ENCODE measurements around the gene RAB7A.
"Not testable (repeated sequence)": the region's sequence is repeated elsewhere in the genome, so short reads cannot be mapped to it uniquely, and the experiment has no call there.

RAB7A gene

GRCh38 chr3:128760881-128761280 lies 34.9 kb downstream of the RAB7A start:
- no peak for DNase-seq

GRCh38 chr3:128761392-128761791 lies 35.4 kb downstream of the RAB7A start:
- DNase-seq = no peak

- DNase-seq = no peak
Observed at GRCh38 chr3:128763967-128764366, 38.0 kb downstream of the RAB7A start.

GRCh38 chr3:128764863-128765262 lies 38.9 kb downstream of the RAB7A start:
- no peak for DNase-seq

- no peak for DNase-seq
Observed at GRCh38 chr3:128767094-128767750, 41.2 kb downstream of the RAB7A start.

- no peak for DNase-seq
Observed at GRCh38 chr3:128768471-128768870, 42.5 kb downstream of the RAB7A start.

GRCh38 chr3:128770387-128770786 lies 44.4 kb downstream of the RAB7A start:
- no peak for DNase-seq

- not testable (repeated sequence) for DNase-seq
Observed at GRCh38 chr3:128773189-128773588, 47.2 kb downstream of the RAB7A start.

GRCh38 chr3:128773592-128773991 lies 47.6 kb downstream of the RAB7A start:
- not testable (repeated sequence) for DNase-seq

- no peak for DNase-seq
Observed at GRCh38 chr3:128775241-128775640, 49.3 kb downstream of the RAB7A start.

- DNase-seq = no peak
Observed at GRCh38 chr3:128775906-128776542, 50.0 kb downstream of the RAB7A start.

GRCh38 chr3:128780101-128780837 lies 54.3 kb downstream of the RAB7A start:
- no peak for DNase-seq

- no peak for DNase-seq
Observed at GRCh38 chr3:128781164-128781563, 55.2 kb downstream of the RAB7A start.

GRCh38 chr3:128782282-128783146 lies 56.5 kb downstream of the RAB7A start:
- no peak for DNase-seq

GRCh38 chr3:128783774-128784173 lies 57.8 kb downstream of the RAB7A start:
- no peak for DNase-seq

GRCh38 chr3:128784232-128784631 lies 58.2 kb downstream of the RAB7A start:
- no peak for DNase-seq

GRCh38 chr3:128784843-128785242 lies 58.9 kb downstream of the RAB7A start:
- DNase-seq = no peak

- no peak for DNase-seq
Observed at GRCh38 chr3:128786434-128787020, 60.5 kb downstream of the RAB7A start.

- DNase-seq = no peak
Observed at GRCh38 chr3:128787256-128788253, 61.6 kb downstream of the RAB7A start.

GRCh38 chr3:128788268-128788869 lies 62.4 kb downstream of the RAB7A start:
- no peak for DNase-seq
